Suprapubic skin (tissue), 3 donors: ENCODE results near the gene SLC36A4.

Experiments used
- CTCF ChIP-seq, 2 donors: fragments of 200-600 bp in 1 of 2; fragments of 450-650 bp in 1 of 2; sonication (generic) in 1 of 2; IDR thresholded peaks; one replicate each; pipeline ENCODE4 v1.5.1; 2016 to 2019; ENCODE audit warnings: antibody characterized with exemption in 2 of 2, mild to moderate bottlenecking in 1 of 2, moderate library complexity in 1 of 2
- POLR2A ChIP-seq, 2 donors: fragments of 450-650 bp; IDR thresholded peaks; one replicate each; pipeline ENCODE4 v1.6.1; 2017; ENCODE audit warnings: antibody characterized with exemption in 2 of 2, mild to moderate bottlenecking in 2 of 2, moderate library complexity in 2 of 2

- TF ChIP-seq CTCF (IDR thresholded peaks at IDR 0.05) (no peak), POLR2A (IDR thresholded peaks at IDR 0.05) (no peak)
Observed at GRCh38 chr11:93131709-93132108, 66.1 kb downstream of the SLC36A4 start.
